ENCODE measurements around the gene C2orf72. TPM values are rescaled to one million over a fixed set of nuclear protein-coding genes. Genes with fewer than 3 reads are reported as not detected.
A peak's percentile ranks its signal among the peaks of the same experiment; 100 is the strongest.

Gene C2orf72
- total and polyA plus RNA-seq, 2 of the 13 experiments (the other 11 are each of a cell fraction or from before 2014, with no cell fraction given): 147 to 203 TPM

- no peak for TF ChIP-seq KLF6 (CRISPR knock-in tag; IDR thresholded peaks at IDR 0.05)
- peak; percentile 63 for TF ChIP-seq HNF4A (CRISPR knock-in tag; IDR thresholded peaks at IDR 0.05)
- no peak for TF ChIP-seq RFXANK (CRISPR knock-in tag; IDR thresholded peaks at IDR 0.05)
- no peak for TF ChIP-seq THAP8 (CRISPR knock-in tag; IDR thresholded peaks at IDR 0.05; ENCODE audit: borderline replicate concordance)
- TF ChIP-seq ZNF784 (CRISPR knock-in tag; IDR thresholded peaks at IDR 0.05; ENCODE audit: borderline replicate concordance): no peak
- TF ChIP-seq BORCS8-MEF2B (CRISPR knock-in tag; IDR thresholded peaks at IDR 0.05): peak; percentile 73
- TF ChIP-seq, protein P1, sequence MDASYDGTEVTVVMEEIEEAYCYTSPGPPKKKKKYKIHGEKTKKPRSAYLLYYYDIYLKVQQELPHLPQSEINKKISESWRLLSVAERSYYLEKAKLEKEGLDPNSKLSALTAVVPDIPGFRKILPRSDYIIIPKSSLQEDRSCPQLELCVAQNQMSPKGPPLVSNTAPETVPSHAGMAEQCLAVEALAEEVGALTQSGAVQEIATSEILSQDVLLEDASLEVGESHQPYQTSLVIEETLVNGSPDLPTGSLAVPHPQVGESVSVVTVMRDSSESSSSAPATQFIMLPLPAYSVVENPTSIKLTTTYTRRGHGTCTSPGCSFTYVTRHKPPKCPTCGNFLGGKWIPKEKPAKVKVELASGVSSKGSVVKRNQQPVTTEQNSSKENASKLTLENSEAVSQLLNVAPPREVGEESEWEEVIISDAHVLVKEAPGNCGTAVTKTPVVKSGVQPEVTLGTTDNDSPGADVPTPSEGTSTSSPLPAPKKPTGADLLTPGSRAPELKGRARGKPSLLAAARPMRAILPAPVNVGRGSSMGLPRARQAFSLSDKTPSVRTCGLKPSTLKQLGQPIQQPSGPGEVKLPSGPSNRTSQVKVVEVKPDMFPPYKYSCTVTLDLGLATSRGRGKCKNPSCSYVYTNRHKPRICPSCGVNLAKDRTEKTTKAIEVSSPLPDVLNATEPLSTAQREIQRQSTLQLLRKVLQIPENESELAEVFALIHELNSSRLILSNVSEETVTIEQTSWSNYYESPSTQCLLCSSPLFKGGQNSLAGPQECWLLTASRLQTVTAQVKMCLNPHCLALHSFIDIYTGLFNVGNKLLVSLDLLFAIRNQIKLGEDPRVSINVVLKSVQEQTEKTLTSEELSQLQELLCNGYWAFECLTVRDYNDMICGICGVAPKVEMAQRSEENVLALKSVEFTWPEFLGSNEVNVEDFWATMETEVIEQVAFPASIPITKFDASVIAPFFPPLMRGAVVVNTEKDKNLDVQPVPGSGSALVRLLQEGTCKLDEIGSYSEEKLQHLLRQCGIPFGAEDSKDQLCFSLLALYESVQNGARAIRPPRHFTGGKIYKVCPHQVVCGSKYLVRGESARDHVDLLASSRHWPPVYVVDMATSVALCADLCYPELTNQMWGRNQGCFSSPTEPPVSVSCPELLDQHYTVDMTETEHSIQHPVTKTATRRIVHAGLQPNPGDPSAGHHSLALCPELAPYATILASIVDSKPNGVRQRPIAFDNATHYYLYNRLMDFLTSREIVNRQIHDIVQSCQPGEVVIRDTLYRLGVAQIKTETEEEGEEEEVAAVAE (CRISPR knock-in tag; IDR thresholded peaks at IDR 0.05; ENCODE audit: borderline replicate concordance): no peak
- TF ChIP-seq, protein P2, sequence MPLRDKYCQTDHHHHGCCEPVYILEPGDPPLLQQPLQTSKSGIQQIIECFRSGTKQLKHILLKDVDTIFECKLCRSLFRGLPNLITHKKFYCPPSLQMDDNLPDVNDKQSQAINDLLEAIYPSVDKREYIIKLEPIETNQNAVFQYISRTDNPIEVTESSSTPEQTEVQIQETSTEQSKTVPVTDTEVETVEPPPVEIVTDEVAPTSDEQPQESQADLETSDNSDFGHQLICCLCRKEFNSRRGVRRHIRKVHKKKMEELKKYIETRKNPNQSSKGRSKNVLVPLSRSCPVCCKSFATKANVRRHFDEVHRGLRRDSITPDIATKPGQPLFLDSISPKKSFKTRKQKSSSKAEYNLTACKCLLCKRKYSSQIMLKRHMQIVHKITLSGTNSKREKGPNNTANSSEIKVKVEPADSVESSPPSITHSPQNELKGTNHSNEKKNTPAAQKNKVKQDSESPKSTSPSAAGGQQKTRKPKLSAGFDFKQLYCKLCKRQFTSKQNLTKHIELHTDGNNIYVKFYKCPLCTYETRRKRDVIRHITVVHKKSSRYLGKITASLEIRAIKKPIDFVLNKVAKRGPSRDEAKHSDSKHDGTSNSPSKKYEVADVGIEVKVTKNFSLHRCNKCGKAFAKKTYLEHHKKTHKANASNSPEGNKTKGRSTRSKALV (CRISPR knock-in tag; IDR thresholded peaks at IDR 0.05): no peak
- peak; percentile 74; the same call in 1 of the 2 replicates for TF ChIP-seq HHEX (CRISPR knock-in tag; IDR thresholded peaks at IDR 0.05)
- TF ChIP-seq IKZF4 (CRISPR knock-in tag; IDR thresholded peaks at IDR 0.05; ENCODE audit: borderline replicate concordance, low read depth, not compliant biosample characterization): no peak
- no peak for TF ChIP-seq ZNF530 (CRISPR knock-in tag; IDR thresholded peaks at IDR 0.05; ENCODE audit: low read depth)
- TF ChIP-seq PCBP2 (optimal IDR thresholded peaks at IDR 0.05; ENCODE audit: low read depth, low read length, poor library complexity, severe bottlenecking): no peak
- TF ChIP-seq ZNF317 (CRISPR knock-in tag; IDR thresholded peaks at IDR 0.05): peak; percentile 61
- TF ChIP-seq, protein P3, sequence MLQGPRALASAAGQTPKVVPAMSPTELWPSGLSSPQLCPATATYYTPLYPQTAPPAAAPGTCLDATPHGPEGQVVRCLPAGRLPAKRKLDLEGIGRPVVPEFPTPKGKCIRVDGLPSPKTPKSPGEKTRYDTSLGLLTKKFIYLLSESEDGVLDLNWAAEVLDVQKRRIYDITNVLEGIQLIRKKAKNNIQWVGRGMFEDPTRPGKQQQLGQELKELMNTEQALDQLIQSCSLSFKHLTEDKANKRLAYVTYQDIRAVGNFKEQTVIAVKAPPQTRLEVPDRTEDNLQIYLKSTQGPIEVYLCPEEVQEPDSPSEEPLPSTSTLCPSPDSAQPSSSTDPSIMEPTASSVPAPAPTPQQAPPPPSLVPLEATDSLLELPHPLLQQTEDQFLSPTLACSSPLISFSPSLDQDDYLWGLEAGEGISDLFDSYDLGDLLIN (CRISPR knock-in tag; IDR thresholded peaks at IDR 0.05; ENCODE audit: borderline replicate concordance): no peak
- no peak for TF ChIP-seq KDM5A (IDR thresholded peaks at IDR 0.05; ENCODE audit: borderline replicate concordance, low read length)
- TF ChIP-seq SMAD9 (CRISPR knock-in tag; IDR thresholded peaks at IDR 0.05): no peak
- no peak for TF ChIP-seq SIX4 (CRISPR knock-in tag; IDR thresholded peaks at IDR 0.05)
These were observed 29.8 kb upstream of the C2orf72 start (continued) for GRCh38 chr2:231007286-231008098.

All from HepG2 (cell line).